Neural cell (in vitro differentiated cells): Measurements from ENCODE around the gene BCAP31.

Experiments used
- EP300 ChIP-seq: fragments of 450-650 bp; conservative IDR thresholded peaks from 2 replicates; pipeline ENCODE4 v1.6.1; 2014; ENCODE audit warnings: antibody characterized with exemption, mild to moderate bottlenecking, moderate library complexity; ENCODE audit not compliant: poor library complexity, severe bottlenecking
- EZH2 ChIP-seq: fragments of 200-600, 300-800 bp; shearing (Covaris generic), sonication (generic); IDR thresholded peaks from 2 replicates; pipeline ENCODE4 v1.6.1; 2014; ENCODE audit warnings: antibody characterized with exemption, low read length, borderline replicate concordance, mild to moderate bottlenecking; ENCODE audit not compliant: insufficient read depth, poor library complexity, severe bottlenecking
- POLR2AphosphoS5 ChIP-seq: IDR thresholded peaks from 2 replicates; pipeline ENCODE4 v1.6.1; 2012
- RAD21 ChIP-seq: fragments of 450-650 bp; conservative IDR thresholded peaks from 2 replicates; pipeline ENCODE4 v1.6.1; 2014; ENCODE audit warnings: antibody characterized with exemption, mild to moderate bottlenecking, moderate library complexity
- SMC3 ChIP-seq: fragments of 450-650 bp; conservative IDR thresholded peaks from 2 replicates; pipeline ENCODE4 v1.6.1; 2014; ENCODE audit warnings: antibody characterized with exemption, mild to moderate bottlenecking, moderate library complexity; ENCODE audit not compliant: poor library complexity
- TAF1 ChIP-seq: IDR thresholded peaks from 2 replicates; pipeline ENCODE4 v1.6.1; 2012; ENCODE audit warnings: low read depth
- TF ChIP-seq, protein P1 (sequence below): fragments of 450-650 bp; IDR thresholded peaks from 2 replicates; pipeline ENCODE4 v1.5.1; 2014; ENCODE audit warnings: antibody characterized with exemption, mild to moderate bottlenecking, moderate library complexity; ENCODE audit not compliant: poor library complexity, severe bottlenecking

DNA sequence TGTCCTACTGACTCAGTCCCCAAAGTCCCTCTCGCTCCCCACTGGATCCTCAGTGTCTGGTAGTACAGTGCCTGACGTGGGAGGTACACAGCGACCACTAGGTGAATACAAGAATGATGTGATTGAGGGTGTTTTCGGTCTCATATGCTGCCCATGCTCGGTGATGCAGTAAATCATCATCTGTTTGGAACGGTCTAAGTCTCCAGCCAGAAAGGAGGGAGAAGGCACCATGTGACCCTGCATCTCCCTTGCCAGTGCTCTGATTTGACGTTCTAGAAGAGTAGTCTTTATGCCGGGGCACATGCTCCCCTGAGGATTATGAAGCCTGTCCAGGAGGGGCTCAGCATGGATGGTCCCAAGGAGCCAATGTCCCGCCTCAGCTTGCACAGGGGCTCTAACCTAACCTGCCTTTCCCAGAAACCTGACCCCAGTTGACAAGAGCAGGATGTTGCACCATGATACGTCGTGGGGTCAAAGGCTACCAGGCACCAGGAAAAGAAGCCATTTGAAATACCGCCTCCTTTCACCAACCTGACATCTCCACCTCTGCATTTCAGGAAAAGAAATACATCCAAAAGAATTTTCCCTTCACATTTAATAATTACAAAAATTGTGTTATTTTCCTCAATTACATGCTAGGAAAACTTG lies 26.1 kb upstream of the BCAP31 start:
- TF ChIP-seq, protein P1, sequence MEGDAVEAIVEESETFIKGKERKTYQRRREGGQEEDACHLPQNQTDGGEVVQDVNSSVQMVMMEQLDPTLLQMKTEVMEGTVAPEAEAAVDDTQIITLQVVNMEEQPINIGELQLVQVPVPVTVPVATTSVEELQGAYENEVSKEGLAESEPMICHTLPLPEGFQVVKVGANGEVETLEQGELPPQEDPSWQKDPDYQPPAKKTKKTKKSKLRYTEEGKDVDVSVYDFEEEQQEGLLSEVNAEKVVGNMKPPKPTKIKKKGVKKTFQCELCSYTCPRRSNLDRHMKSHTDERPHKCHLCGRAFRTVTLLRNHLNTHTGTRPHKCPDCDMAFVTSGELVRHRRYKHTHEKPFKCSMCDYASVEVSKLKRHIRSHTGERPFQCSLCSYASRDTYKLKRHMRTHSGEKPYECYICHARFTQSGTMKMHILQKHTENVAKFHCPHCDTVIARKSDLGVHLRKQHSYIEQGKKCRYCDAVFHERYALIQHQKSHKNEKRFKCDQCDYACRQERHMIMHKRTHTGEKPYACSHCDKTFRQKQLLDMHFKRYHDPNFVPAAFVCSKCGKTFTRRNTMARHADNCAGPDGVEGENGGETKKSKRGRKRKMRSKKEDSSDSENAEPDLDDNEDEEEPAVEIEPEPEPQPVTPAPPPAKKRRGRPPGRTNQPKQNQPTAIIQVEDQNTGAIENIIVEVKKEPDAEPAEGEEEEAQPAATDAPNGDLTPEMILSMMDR, result no peak
- TF ChIP-seq EZH2 (no peak), TAF1 (no peak), RAD21 (no peak), POLR2AphosphoS5 (no peak), SMC3 (no peak), EP300 (no peak)
